HUDEP-2 (cell line): Measurements from ENCODE around the gene ABCC11.
"Not testable (repeated sequence)": the region's sequence is repeated elsewhere in the genome, so short reads cannot be mapped to it uniquely, and the experiment has no call there.

Source experiments
- DNase-seq, 76 experiments: peaks; one replicate each; lab custom pipeline; 2025; ENCODE audit not compliant: unreplicated experiment in 76 of 76; lab: John Stamatoyannopoulos, UW

Gene ABCC11

DNA sequence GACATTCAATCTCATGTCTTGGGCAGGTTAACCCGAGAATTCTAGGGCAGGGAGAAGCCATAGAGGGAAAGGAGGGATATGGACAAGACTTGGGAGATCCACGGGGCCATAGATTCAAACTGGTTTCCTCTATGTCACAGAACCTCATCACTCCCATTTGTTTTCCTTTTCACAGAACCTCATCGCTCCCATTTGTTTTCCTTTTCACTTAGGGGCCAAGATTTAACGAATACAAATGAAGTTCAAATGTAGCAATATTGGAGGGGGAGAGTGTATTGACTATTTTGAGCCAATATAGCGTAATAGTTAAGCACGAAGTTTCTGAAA, 42.6 kb downstream of the ABCC11 start:
- DNase-seq = no peak

DNA sequence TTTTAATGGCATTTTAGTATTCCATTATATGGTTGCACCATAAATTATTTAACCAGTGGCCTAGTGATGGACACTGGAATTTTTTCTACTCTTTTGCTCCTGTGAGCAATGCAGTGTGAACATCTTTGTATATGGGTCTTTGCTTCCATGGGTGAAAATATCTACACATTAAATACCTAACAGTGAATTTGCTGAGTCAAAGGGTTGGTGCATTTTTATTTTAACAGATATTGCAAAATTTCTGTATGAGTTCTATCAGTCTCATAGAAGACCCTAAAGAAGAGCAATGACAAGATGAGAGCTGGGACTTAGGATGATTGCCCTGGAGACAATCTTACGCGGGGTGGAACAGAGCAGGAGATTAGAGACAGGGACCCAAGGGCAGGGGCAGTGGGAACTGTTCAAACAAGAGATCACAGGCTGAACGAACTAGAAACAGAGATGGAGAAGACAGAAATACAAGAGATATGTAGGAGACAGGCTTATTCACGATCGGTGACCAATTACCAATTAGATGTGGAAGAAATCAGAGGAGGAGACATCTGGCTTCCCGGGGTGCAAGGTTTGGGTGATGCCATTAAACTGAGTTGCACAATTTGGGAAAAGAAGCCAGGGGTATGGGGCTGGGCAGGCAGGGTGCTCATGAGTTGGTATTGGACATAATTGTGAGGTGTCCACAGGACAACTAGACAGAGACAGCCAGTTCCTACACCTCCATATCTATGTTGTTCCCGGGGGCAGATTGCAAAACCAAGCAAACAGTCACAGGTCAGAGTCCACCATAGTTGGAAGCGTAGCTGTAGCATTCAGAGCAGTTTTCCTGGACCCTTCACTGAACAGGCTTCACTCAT, 43.1 kb downstream of the ABCC11 start:
- DNase-seq = no peak

DNA sequence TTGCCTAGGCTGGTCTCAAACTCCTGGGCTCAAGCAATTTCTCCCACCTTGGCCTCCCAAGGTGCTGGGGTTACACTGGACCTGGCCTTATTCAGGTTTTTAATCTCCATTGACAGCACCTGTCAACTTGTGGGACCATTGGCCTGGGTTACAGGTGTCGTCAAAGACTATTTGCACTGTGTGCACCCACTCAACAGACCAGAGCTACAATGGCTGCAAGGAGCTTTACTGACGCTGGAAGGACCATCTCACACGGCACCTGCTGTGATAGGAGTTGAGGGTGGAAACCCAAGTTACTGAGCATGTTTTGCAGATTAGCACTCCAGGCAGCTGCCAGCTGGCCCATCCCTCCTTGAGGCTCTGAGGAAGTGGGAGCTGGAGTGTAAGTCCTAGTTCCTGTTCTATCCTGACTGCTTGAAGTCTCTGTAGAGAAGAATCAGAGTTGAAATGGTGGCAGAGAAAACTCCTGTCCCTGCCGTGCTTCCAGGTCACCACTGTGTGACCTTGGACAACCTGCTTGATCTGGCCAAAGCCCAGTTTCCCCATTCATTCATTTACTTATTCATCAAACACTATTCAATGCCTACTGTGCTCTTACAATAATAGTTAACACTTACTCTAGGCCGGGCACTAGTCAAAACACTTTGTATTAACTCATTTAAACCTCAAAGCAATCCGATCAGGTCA, 45.7 kb downstream of the ABCC11 start:
- DNase-seq = no peak

DNA sequence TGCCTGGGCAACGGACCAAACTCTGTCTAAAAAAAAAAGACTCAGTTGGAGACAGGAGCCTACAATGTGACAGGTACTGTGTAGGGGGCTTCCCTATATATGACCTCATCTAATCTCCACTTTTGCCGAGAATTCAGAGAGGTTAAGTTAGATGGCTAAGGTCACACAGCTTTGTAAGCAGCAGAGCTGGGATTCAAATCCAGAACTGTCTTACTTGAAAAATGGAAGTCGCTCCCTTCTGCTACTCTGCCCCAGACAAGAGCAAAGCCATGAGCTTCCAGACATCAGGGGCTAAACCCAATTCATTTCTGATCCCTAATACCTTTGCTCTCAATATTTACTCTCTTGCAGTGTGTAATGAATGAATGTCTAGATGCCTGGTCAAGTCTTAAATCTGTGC, 50.0 kb downstream of the ABCC11 start:
- no peak for DNase-seq

- DNase-seq = no peak
These were observed 52.3 kb downstream of the ABCC11 start for GRCh38 chr16:48194828-48195556.

GRCh38 chr16:48193846-48194245, 53.5 kb downstream of the ABCC11 start:
- no peak for DNase-seq

GRCh38 chr16:48188449-48189102, 58.8 kb downstream of the ABCC11 start:
- DNase-seq = no peak

DNA sequence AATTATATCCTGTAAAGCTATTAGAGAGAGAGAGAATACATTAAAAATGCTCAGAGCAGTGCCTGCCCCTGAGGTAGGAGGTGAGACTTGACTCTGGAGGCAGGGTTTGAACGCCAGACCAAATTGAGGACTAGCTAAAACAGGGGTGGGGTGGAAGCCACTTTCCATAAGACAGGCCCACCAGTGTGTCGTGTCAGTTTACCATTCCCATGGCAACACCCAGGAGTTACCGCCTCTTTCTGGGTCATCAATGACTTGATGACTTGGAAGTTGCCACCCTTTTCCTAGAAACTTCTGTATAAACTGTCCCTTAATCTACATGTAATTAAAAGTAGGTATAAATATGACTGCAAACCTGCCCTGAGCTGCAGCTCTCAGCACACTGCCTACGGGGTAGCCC, 59.6 kb downstream of the ABCC11 start:
- DNase-seq = no peak

DNA sequence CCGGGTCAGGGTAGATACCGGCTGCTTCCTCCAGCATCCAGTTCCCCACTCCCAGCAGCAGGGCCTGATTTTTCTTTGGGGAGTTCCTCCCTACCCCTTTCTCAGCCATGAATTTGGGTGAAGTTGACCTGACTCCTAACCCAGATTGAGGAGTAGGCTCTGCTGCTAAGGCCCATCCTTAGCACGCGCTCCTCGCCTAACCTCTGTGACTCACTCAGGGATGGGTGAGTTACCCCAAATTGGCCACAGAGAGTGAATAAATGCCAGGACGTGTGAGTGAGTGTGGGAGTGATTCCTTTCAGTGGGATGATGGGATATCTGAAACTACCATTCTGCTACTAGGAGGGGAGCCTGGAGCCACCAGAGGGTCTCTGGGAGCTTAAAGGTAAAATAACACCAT, 62.7 kb downstream of the ABCC11 start:
- no peak for DNase-seq

DNA sequence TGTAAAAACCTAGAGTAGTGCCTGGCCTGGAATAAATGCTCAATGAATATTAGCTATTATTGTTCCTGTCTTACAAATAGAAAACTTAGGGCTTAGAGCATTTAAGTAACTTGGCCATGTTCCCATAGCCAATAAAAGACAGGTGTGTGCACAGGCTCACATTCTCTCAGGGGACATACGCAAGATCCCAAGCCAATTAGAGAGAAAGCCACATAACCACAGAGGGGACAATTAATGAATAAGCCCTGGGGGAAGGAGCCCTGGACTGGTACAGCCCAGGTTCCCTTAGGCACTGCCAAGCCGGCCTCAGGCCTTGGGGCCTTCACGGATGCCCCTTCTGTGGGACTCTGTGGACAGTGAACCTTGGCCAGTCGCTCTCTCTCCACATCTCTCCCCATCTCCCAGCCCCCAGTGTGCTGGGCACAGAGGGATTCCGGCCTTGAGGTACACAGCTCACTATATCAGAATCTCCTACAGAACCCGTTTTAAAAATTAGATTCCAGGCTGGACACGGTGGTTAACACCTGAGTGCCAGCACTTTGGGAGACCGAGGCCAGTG, 64.3 kb downstream of the ABCC11 start:
- no peak for DNase-seq

- not testable (repeated sequence) for DNase-seq
These were observed 65.4 kb downstream of the ABCC11 start for GRCh38 chr16:48181746-48182520.

DNA sequence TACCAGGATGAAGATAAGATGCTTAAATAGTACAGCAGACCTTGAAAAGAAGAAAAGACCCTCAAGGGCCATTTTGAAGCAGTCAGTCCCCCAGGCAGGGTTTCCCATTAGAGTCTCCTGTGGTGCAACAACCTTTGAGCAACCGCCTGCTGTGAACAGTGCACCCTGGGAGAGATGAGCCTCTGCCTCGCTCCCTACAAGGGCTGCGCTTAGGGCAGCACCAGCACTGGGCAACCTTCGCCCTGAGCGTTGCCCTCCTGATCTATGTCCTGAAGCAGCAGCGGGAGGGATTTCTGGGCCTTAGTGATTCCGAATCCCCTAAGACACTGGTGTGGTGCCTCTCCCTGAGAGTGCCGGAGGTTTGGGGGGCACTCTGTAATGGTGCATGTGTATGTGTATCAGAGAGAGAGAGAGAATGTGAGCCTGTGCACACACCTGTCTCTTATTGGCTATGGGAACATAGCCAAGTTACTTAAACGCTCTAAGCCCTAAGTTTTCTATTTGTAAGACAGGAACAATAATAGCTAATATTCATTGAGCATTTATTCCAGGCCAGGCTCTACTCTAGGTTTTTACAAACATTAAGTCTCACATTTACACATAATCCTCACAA, 66.4 kb downstream of the ABCC11 start:
- no peak for DNase-seq

GRCh38 chr16:48176635-48177408, 70.5 kb downstream of the ABCC11 start:
- no peak for DNase-seq

- no peak for DNase-seq
These were observed 73.5 kb downstream of the ABCC11 start for GRCh38 chr16:48173889-48174288.

DNA sequence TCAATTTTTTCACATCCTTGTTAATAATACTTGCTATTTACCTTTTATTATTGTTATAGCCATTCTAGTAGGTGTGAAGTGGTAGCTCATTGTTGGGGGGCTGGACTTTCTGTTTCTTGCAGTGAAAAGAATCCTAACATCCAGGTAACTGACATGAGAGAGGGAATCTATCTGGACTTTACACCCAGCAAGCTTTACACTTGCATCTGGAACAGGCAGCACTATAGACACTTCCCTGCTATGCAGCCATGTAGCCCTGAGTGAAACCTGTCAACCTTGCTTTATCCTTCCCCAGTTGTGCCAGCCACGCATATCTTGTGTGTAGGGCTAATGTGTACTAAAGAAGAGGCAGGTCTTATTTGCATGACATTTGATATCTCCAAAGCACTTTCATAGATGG, 74.7 kb downstream of the ABCC11 start:
- no peak for DNase-seq

GRCh38 chr16:48169896-48170295, 77.4 kb downstream of the ABCC11 start:
- DNase-seq = no peak

- no peak for DNase-seq
These were observed 79.3 kb downstream of the ABCC11 start for GRCh38 chr16:48168075-48168474.

- not testable (repeated sequence) for DNase-seq
These were observed 80.7 kb downstream of the ABCC11 start for GRCh38 chr16:48166617-48167016.
